ENCODE measurements around the gene CELA3A. TPM values are rescaled to one million over a fixed set of nuclear protein-coding genes. Genes with fewer than 3 reads are reported as not detected.
"Not testable (repeated sequence)": the region's sequence is repeated elsewhere in the genome, so short reads cannot be mapped to it uniquely, and the experiment has no call there.

Gene CELA3A
- polyA plus RNA-seq, 1 donor (not counting 4 experiments of a cell fraction or from before 2014, with no cell fraction given) = not detected

GRCh38 chr1:21982122-21982521 is 19.3 kb upstream of the CELA3A start:
- H3K27ac ChIP-seq (ENCODE audit: control insufficient read depth, insufficient read depth, low read length); H2AFZ ChIP-seq (ENCODE audit: control insufficient read depth, low read length); H3K9ac ChIP-seq (ENCODE audit: control insufficient read depth, extremely low read depth, insufficient read depth, low read length); H3K4me1 ChIP-seq (ENCODE audit: control insufficient read depth, extremely low read depth, insufficient read depth, low read length); H3K4me3 ChIP-seq (ENCODE audit: control insufficient read depth in 2 of 3, extremely low read depth in 1 of 3, insufficient read depth in 2 of 3, low read depth in 1 of 3, low read length in 3 of 3); dilution Hi-C loops (cut with MboI; ENCODE audit: extremely low pct_ligation_motif_present, low sequenced_read_pairs); DNase-seq (ENCODE audit: low read depth, low spot score); H3K9me3 ChIP-seq (ENCODE audit: control insufficient read depth, low read depth, low read length); H3K9me1 ChIP-seq (ENCODE audit: control insufficient read depth, extremely low read depth, insufficient read depth, low read length); FAIRE-seq; H3K36me3 ChIP-seq (ENCODE audit: control insufficient read depth in 2 of 2, extremely low read depth in 1 of 2, insufficient read depth in 2 of 2, low read length in 2 of 2); H3K79me2 ChIP-seq (ENCODE audit: control insufficient read depth, insufficient read depth, low read length); H3K27me3 ChIP-seq (ENCODE audit: control insufficient read depth, extremely low read depth, insufficient read depth, low read length); H4K20me1 ChIP-seq (ENCODE audit: control insufficient read depth, extremely low read depth, insufficient read depth, low read length); H3K4me2 ChIP-seq (ENCODE audit: control insufficient read depth, extremely low read depth, insufficient read depth, low read depth, low read length): not testable (repeated sequence)
- peak; percentile 11 to 50 (median 14) for TF ChIP-seq CTCF (optimal IDR thresholded peaks at IDR 0.05 in 1 of 3, IDR thresholded peaks at IDR 0.05 in 1 of 3, conservative IDR thresholded peaks at IDR 0.05 in 1 of 3; ENCODE audit: extremely low read depth in 1 of 3, insufficient read depth in 2 of 3, low read length in 3 of 3)

GRCh38 chr1:21983539-21983938 is 17.9 kb upstream of the CELA3A start:
- dilution Hi-C loops (cut with MboI; ENCODE audit: extremely low pct_ligation_motif_present, low sequenced_read_pairs); H4K20me1 ChIP-seq (ENCODE audit: control insufficient read depth, extremely low read depth, insufficient read depth, low read length): not testable (repeated sequence)

GRCh38 chr1:21985893-21986292 is 15.6 kb upstream of the CELA3A start:
- dilution Hi-C loops (cut with MboI; ENCODE audit: extremely low pct_ligation_motif_present, low sequenced_read_pairs); DNase-seq (ENCODE audit: low read depth, low spot score); FAIRE-seq: not testable (repeated sequence)

More at GRCh38 chr1:21983539-21983938, 17.9 kb upstream of the CELA3A start:
- not testable (repeated sequence) for DNase-seq (ENCODE audit: low read depth, low spot score); H3K36me3 ChIP-seq (ENCODE audit: control insufficient read depth in 2 of 2, extremely low read depth in 1 of 2, insufficient read depth in 2 of 2, low read length in 2 of 2); H3K9ac ChIP-seq (ENCODE audit: control insufficient read depth, extremely low read depth, insufficient read depth, low read length); H3K4me1 ChIP-seq (ENCODE audit: control insufficient read depth, extremely low read depth, insufficient read depth, low read length); H3K9me3 ChIP-seq (ENCODE audit: control insufficient read depth, low read depth, low read length); H3K4me2 ChIP-seq (ENCODE audit: control insufficient read depth, extremely low read depth, insufficient read depth, low read depth, low read length); H3K27me3 ChIP-seq (ENCODE audit: control insufficient read depth, extremely low read depth, insufficient read depth, low read length); H2AFZ ChIP-seq (ENCODE audit: control insufficient read depth, low read length); H3K9me1 ChIP-seq (ENCODE audit: control insufficient read depth, extremely low read depth, insufficient read depth, low read length); H3K79me2 ChIP-seq (ENCODE audit: control insufficient read depth, insufficient read depth, low read length); FAIRE-seq; H3K4me3 ChIP-seq (ENCODE audit: control insufficient read depth in 2 of 3, extremely low read depth in 1 of 3, insufficient read depth in 2 of 3, low read depth in 1 of 3, low read length in 3 of 3); H3K27ac ChIP-seq (ENCODE audit: control insufficient read depth, insufficient read depth, low read length)

GRCh38 chr1:21986386-21986785 is 15.1 kb upstream of the CELA3A start:
- H3K4me3 ChIP-seq (ENCODE audit: control insufficient read depth in 2 of 3, extremely low read depth in 1 of 3, insufficient read depth in 2 of 3, low read depth in 1 of 3, low read length in 3 of 3); dilution Hi-C loops (cut with MboI; ENCODE audit: extremely low pct_ligation_motif_present, low sequenced_read_pairs); H3K9me1 ChIP-seq (ENCODE audit: control insufficient read depth, extremely low read depth, insufficient read depth, low read length); H3K79me2 ChIP-seq (ENCODE audit: control insufficient read depth, insufficient read depth, low read length); H3K9ac ChIP-seq (ENCODE audit: control insufficient read depth, extremely low read depth, insufficient read depth, low read length); H3K4me2 ChIP-seq (ENCODE audit: control insufficient read depth, extremely low read depth, insufficient read depth, low read depth, low read length); DNase-seq (ENCODE audit: low read depth, low spot score); H2AFZ ChIP-seq (ENCODE audit: control insufficient read depth, low read length); H3K36me3 ChIP-seq (ENCODE audit: control insufficient read depth in 2 of 2, extremely low read depth in 1 of 2, insufficient read depth in 2 of 2, low read length in 2 of 2); H3K27me3 ChIP-seq (ENCODE audit: control insufficient read depth, extremely low read depth, insufficient read depth, low read length); H3K27ac ChIP-seq (ENCODE audit: control insufficient read depth, insufficient read depth, low read length); H3K4me1 ChIP-seq (ENCODE audit: control insufficient read depth, extremely low read depth, insufficient read depth, low read length); H4K20me1 ChIP-seq (ENCODE audit: control insufficient read depth, extremely low read depth, insufficient read depth, low read length); H3K9me3 ChIP-seq (ENCODE audit: control insufficient read depth, low read depth, low read length); FAIRE-seq: not testable (repeated sequence)

More at GRCh38 chr1:21985893-21986292, 15.6 kb upstream of the CELA3A start:
- H3K9ac ChIP-seq (ENCODE audit: control insufficient read depth, extremely low read depth, insufficient read depth, low read length); H3K4me2 ChIP-seq (ENCODE audit: control insufficient read depth, extremely low read depth, insufficient read depth, low read depth, low read length); H2AFZ ChIP-seq (ENCODE audit: control insufficient read depth, low read length); H3K27me3 ChIP-seq (ENCODE audit: control insufficient read depth, extremely low read depth, insufficient read depth, low read length); H3K36me3 ChIP-seq (ENCODE audit: control insufficient read depth in 2 of 2, extremely low read depth in 1 of 2, insufficient read depth in 2 of 2, low read length in 2 of 2); H3K27ac ChIP-seq (ENCODE audit: control insufficient read depth, insufficient read depth, low read length); H3K4me3 ChIP-seq (ENCODE audit: control insufficient read depth in 2 of 3, extremely low read depth in 1 of 3, insufficient read depth in 2 of 3, low read depth in 1 of 3, low read length in 3 of 3); H3K9me3 ChIP-seq (ENCODE audit: control insufficient read depth, low read depth, low read length); H3K79me2 ChIP-seq (ENCODE audit: control insufficient read depth, insufficient read depth, low read length); H3K9me1 ChIP-seq (ENCODE audit: control insufficient read depth, extremely low read depth, insufficient read depth, low read length); H4K20me1 ChIP-seq (ENCODE audit: control insufficient read depth, extremely low read depth, insufficient read depth, low read length); H3K4me1 ChIP-seq (ENCODE audit: control insufficient read depth, extremely low read depth, insufficient read depth, low read length): not testable (repeated sequence)

Measured in keratinocyte (primary cell).